ENCODE results near the gene PRDM11.
A peak's percentile ranks its signal among the peaks of the same experiment; 100 is the strongest.

PRDM11 gene

GRCh38 chr11:45142241-45143055 is 4.0 kb upstream of the PRDM11 start:
- no peak for DNase-seq (ENCODE audit: low read depth)

- DNase-seq (ENCODE audit: low read depth) = no peak
These were observed 2.9 kb upstream of the PRDM11 start for GRCh38 chr11:45143494-45143893.

DNA sequence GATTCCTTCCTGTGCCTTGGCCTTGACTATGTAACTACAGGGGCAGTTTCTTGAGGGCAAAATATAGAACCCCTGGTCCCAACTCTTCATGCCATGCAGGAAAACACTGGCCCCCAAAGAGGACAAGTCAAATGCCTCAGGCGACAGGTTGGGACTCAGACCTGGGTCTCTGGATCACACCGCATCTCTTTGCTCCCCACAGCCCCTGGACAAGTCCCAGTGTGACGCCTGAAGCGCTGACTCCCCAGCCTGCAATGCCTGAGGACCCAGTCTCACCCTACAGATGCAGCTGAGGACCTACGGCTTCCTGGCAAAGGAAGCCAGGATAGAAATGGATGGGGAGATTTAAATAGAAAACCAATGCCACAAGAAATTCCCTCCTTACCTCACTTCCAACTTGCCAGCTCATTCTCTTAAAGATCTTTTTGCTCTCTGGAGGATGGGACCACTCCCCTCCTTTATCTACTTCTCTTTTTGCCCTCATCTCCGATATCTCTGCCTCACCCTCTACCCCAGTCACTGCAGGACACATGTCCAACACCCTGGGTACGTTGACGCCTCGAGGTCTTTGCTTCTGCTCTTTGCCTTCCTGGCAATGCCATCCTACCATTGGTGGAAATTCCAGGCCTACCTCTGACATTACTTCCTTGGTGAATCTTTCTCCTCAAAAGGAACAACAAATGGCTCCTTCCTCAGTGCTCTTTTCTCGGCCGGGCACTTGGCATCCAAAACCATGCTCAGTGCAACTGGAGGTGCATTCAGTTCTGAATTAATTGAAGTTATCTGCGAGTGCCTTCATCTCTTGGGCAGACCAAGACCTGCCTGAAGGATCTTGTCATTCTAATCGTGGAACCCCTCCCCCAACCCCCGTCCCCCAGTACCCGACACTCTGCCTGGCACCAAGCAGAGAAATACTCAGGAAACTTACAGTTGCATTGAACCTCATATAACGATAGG is 2.0 kb upstream of the PRDM11 start:
- DNase-seq (ENCODE audit: low read depth) = no peak

- no peak for DNase-seq (ENCODE audit: low read depth)
These were observed 1.4 kb upstream of the PRDM11 start for GRCh38 chr11:45145083-45145378.

DNA sequence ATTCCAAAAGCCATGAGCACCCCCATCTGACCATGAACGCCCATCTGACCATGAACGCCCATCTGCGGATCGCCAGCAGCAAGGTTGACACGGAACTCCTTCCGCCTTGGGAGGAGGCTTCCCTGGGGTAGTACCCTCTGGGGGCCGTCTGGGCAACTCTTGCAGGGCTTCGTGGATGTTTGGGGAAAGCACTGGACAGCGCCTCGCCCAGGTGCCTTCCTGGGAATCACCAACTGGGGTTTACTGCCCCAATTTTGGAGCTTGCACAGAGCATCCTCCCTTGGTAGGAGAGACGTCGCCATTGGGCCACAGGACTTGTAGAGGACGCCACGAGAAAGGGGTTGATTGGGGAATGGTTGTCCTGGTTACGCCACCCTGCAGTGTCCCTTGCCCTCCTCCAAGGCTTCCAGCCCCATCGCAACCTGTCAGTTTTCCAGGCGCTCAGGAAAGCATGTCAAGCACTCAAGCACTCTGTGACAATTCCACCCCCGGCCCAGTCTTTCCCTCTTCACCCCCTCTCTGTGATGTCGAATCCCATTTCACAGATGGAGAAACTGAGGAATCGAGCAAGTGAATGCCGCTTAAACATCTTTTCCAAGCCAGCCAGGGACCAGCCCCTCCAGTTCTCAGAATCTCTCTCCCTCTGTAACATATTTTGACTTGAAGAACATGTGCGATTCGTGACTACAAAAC is 914 bp upstream of the PRDM11 start:
- no peak for DNase-seq (ENCODE audit: low read depth)

DNA sequence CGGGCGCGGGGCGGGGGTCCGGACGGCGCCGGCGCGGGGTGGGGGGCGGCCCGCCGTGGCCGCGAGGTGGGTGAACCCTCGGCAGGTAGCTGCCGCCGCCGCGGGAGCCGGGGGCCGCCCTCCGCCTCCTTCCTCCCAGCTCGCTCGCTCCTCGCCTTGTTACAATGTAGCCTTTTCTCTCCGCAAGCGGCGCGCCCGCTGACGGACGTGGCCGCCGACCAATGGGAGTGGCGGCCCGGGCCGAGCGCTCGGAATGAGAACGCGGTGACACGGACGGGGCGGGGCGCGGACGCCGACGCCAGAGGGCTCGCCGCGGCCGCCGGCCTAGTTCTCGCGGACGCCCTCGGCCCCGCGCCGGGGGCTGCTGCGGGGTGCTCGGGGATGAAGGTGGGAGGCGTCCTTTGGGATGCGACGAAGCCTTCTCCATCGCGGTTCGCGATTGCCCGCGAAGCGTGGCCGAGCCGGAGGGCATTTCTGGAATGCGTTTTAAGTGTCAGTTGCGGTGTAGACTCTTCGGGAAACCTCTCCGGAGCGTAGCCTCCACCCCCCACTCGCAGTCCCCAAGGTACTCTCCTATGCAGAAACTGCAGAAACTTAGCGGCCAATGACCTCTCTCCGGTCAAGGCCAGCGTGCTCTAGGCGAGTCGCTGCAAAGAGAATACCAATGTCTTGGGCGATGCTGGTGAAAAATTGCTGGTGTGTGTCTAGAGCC is 734 bp downstream of the PRDM11 start:
- DNase-seq (ENCODE audit: low read depth) = peak; percentile 76

GRCh38 chr11:45147891-45148675 is 1.6 kb downstream of the PRDM11 start:
- no peak for DNase-seq (ENCODE audit: low read depth)

- DNase-seq (ENCODE audit: low read depth) = no peak
These were observed 3.1 kb downstream of the PRDM11 start for GRCh38 chr11:45149483-45150056.

- DNase-seq (ENCODE audit: low read depth) = no peak
These were observed 3.9 kb downstream of the PRDM11 start for GRCh38 chr11:45150301-45150700.

GRCh38 chr11:45150943-45151342 is 4.5 kb downstream of the PRDM11 start:
- no peak for DNase-seq (ENCODE audit: low read depth)

- DNase-seq (ENCODE audit: low read depth) = no peak
These were observed 5.0 kb downstream of the PRDM11 start for GRCh38 chr11:45151362-45151982.

DNA sequence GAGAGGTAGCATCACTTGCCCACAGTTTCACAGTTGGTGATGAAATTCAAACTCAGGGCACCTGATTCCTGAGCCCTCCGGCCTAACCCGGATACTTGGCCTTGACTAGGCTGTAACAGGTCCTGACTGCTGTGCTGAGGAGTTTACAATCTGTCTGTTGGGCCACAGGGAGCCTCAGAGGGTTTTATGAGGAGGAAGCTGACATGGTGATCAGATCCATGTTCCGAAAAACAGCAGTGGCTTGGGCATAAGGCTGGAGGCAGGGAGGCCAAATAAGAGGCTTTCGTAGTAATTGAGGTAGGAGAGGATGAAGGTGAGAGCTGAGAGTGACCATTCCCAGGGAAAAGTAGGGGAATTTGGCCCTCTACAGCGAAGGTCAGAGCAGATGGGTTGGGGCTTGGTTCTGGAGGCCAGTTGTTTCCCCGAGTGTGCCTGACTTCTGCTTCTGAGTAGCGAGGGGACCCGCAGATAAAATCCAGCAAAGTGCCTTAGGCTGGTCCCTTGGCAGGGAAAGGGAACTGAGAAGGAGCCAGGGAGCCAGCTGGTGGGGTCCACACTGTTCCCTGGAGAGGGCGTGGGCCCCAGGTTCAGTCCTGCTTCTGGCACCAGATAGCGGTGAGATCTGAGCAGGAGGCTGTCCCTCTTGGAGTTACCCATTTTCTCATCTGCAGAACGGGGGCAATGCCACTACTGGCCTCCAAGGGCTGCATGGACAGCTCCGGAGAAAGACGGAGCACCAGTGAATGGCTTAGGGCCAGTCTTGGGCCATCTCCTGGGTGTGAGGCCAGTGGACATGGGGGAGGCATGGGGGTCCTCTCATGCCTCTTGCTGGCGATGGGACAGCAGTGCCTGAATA is 6.5 kb downstream of the PRDM11 start:
- DNase-seq (ENCODE audit: low read depth) = no peak

GRCh38 chr11:45154276-45154675 is 7.8 kb downstream of the PRDM11 start:
- DNase-seq (ENCODE audit: low read depth) = no peak

DNA sequence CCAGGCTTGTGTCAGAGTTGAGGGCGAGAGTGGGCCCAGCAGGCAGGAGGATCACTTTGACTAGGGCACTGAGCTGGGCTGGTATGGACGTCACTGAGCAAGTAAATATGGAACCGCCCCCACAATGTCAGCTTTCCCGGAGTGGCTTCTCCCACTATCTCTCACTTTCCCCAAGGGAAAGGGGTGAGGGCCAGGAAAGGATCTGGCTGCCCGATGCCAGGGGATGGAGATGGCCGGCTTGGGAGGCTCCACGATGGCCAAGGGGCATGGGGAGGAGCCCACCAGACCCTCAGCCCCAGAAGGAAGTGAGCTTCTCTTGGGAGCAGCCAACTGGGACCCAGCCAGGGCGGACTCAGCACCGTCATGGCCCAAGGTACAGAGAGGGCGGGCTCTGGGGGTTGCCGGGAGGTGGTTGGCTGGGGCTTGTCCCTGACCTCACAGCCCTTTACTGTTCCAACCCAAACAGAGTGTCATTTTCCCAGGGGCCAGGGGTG is 8.7 kb downstream of the PRDM11 start:
- DNase-seq (ENCODE audit: low read depth) = no peak

GRCh38 chr11:45155627-45156180 is 9.3 kb downstream of the PRDM11 start:
- no peak for DNase-seq (ENCODE audit: low read depth)

DNA sequence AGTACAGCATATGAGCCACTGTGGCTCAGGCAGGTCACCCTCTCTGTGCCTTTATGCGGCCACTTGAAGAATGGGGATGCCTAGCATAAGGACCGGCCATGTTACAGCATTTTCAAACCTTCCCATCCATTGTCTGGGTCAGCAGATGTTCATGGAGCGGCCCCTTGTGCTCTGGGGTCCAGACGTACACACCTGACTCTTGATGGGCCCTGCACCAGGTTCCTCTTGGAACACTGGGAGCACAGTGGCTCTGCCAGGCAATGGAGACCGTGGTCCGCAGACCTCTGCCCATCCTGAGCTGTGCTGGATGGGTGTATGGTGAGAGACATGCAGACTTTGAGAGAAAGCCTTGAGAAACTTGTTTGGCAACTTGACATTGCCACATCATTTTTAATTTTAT is 9.8 kb downstream of the PRDM11 start:
- DNase-seq (ENCODE audit: low read depth) = no peak

- DNase-seq (ENCODE audit: low read depth) = no peak
These were observed 10.3 kb downstream of the PRDM11 start for GRCh38 chr11:45156741-45157140.

- DNase-seq (ENCODE audit: low read depth) = no peak
These were observed 11.1 kb downstream of the PRDM11 start for GRCh38 chr11:45157247-45158209.
